Measurements from ENCODE around the gene GRM8. TPM values are rescaled to one million over a fixed set of nuclear protein-coding genes. Genes with fewer than 3 reads are reported as not detected.

The GRM8 gene
- total RNA-seq, 3 donors from 2014 or later = not detected

GRCh38 chr7:126696256-126697038 is 556.3 kb downstream of the GRM8 start:
- H3K36me3 ChIP-seq = no peaks in the 10 kb centered on the region
- TF ChIP-seq POLR2AphosphoS5 (IDR thresholded peaks at IDR 0.05) (no peak), POLR2A (IDR thresholded peaks at IDR 0.05) (no peak), CTCF (IDR thresholded peaks at IDR 0.05) (no peak)
- no peaks in the 10 kb centered on the region for H3K9me3 ChIP-seq
- H3K4me1 ChIP-seq = no peaks in the 10 kb centered on the region
- H3K27me3 ChIP-seq = no peaks in the 10 kb centered on the region
- no peak for DNase-seq (ENCODE audit: low spot score in 2 of 2)
- no peak overlapping the region for H3K4me3 ChIP-seq
- H3K27ac ChIP-seq = no peak overlapping the region
- intact Hi-C loops (cut with DNase I; ENCODE audit: low total_unique reads) = loop anchor here (2.0 kb wide), 1 partner anchor 26 kb away; no protein-coding TSS in a partner anchor

- TF ChIP-seq CTCF (IDR thresholded peaks at IDR 0.05) (no peak), POLR2AphosphoS5 (IDR thresholded peaks at IDR 0.05) (no peak), POLR2A (IDR thresholded peaks at IDR 0.05) (no peak)
- Histone ChIP-seq H3K27me3 (no peaks in the 10 kb centered on the region), H3K36me3 (no peaks in the 10 kb centered on the region), H3K4me1 (no peaks in the 10 kb centered on the region), H3K27ac (no peak overlapping the region), H3K4me3 (no peak overlapping the region), H3K9me3 (peaks cover 3 to 10% of the 10 kb centered on the region in 2 donors)
- intact Hi-C loops (cut with DNase I; ENCODE audit: low total_unique reads) = no loop called here
- DNase-seq (ENCODE audit: low spot score in 2 of 2) = no peak
Measured at GRCh38 chr7:126690848-126691751, 561.6 kb downstream of the GRM8 start.

- TF ChIP-seq CTCF (IDR thresholded peaks at IDR 0.05) (no peak), POLR2A (IDR thresholded peaks at IDR 0.05) (no peak), POLR2AphosphoS5 (IDR thresholded peaks at IDR 0.05) (no peak)
- Histone ChIP-seq H3K27ac (no peak overlapping the region), H3K4me3 (no peak overlapping the region), H3K9me3 (peaks cover 3 to 10% of the 10 kb centered on the region in 2 donors), H3K36me3 (no peaks in the 10 kb centered on the region), H3K4me1 (no peaks in the 10 kb centered on the region), H3K27me3 (no peaks in the 10 kb centered on the region)
- no peak for DNase-seq (ENCODE audit: low spot score in 2 of 2)
- intact Hi-C loops (cut with DNase I; ENCODE audit: low total_unique reads) = no loop called here
Measured at GRCh38 chr7:126690104-126690503, 562.6 kb downstream of the GRM8 start.

GRCh38 chr7:126689037-126689436 is 563.7 kb downstream of the GRM8 start:
- Histone ChIP-seq H3K27ac (no peak overlapping the region), H3K9me3 (peaks cover 3 to 10% of the 10 kb centered on the region in 2 donors), H3K27me3 (no peaks in the 10 kb centered on the region), H3K4me3 (no peak overlapping the region), H3K36me3 (no peaks in the 10 kb centered on the region), H3K4me1 (no peaks in the 10 kb centered on the region)
- TF ChIP-seq POLR2AphosphoS5 (IDR thresholded peaks at IDR 0.05) (no peak), CTCF (IDR thresholded peaks at IDR 0.05) (no peak), POLR2A (IDR thresholded peaks at IDR 0.05) (no peak)
- DNase-seq (ENCODE audit: low spot score in 2 of 2) = no peak
- intact Hi-C loops (cut with DNase I; ENCODE audit: low total_unique reads) = no loop called here

GRCh38 chr7:126686474-126686873 is 566.3 kb downstream of the GRM8 start:
- TF ChIP-seq POLR2A (IDR thresholded peaks at IDR 0.05) (no peak), CTCF (IDR thresholded peaks at IDR 0.05) (no peak)
- Histone ChIP-seq H3K4me3 (no peak overlapping the region), H3K4me1 (no peaks in the 10 kb centered on the region)

More at GRCh38 chr7:126686474-126686873, 566.3 kb downstream of the GRM8 start:
- intact Hi-C loops (cut with DNase I; ENCODE audit: low total_unique reads) = no loop called here
- DNase-seq (ENCODE audit: low spot score in 2 of 2) = no peak
- no peak overlapping the region for H3K27ac ChIP-seq
- no peaks in the 10 kb centered on the region for H3K36me3 ChIP-seq
- H3K9me3 ChIP-seq = peaks cover 3 to 10% of the 10 kb centered on the region in 2 donors
- H3K27me3 ChIP-seq = no peaks in the 10 kb centered on the region

All from breast epithelium (tissue), 4 donors.